Measurements from ENCODE around the gene MEI1.

- TF ChIP-seq CTCF (IDR thresholded peaks at IDR 0.05) (no peak), ZFX (IDR thresholded peaks at IDR 0.05; ENCODE audit: borderline replicate concordance) (no peak)
These were observed 38.2 kb upstream of the MEI1 start for GRCh38 chr22:41661088-41661487.

All from 22Rv1 (cell line).